ENCODE measurements around the gene CHST4.

DNA sequence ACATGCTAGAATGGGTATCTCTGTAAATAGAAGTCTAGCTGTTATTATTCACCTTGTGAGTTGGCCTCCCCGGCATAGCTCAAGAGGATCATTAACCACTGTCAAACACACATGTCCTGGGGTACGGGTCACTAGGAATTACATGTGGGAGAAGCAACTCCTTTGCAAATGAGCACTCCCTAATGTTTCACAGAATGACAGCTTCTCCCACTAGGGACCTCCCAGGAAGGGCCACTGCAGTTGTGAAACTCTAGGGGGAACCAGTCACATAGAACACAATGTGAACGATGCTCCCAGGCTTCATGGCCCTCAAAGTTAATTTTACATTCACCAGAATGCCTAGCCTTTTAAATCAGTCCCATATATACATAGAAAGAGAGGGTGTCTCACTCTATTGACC is 24.7 kb upstream of the CHST4 start:
- no peak for TF ChIP-seq CEBPB (IDR thresholded peaks at IDR 0.05; ENCODE audit: low read depth, low read length)
- TF ChIP-seq, protein P1, sequence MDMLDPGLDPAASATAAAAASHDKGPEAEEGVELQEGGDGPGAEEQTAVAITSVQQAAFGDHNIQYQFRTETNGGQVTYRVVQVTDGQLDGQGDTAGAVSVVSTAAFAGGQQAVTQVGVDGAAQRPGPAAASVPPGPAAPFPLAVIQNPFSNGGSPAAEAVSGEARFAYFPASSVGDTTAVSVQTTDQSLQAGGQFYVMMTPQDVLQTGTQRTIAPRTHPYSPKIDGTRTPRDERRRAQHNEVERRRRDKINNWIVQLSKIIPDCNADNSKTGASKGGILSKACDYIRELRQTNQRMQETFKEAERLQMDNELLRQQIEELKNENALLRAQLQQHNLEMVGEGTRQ (IDR thresholded peaks at IDR 0.05; ENCODE audit: low read depth, low read length): no peak
- TF ChIP-seq, protein P2, sequence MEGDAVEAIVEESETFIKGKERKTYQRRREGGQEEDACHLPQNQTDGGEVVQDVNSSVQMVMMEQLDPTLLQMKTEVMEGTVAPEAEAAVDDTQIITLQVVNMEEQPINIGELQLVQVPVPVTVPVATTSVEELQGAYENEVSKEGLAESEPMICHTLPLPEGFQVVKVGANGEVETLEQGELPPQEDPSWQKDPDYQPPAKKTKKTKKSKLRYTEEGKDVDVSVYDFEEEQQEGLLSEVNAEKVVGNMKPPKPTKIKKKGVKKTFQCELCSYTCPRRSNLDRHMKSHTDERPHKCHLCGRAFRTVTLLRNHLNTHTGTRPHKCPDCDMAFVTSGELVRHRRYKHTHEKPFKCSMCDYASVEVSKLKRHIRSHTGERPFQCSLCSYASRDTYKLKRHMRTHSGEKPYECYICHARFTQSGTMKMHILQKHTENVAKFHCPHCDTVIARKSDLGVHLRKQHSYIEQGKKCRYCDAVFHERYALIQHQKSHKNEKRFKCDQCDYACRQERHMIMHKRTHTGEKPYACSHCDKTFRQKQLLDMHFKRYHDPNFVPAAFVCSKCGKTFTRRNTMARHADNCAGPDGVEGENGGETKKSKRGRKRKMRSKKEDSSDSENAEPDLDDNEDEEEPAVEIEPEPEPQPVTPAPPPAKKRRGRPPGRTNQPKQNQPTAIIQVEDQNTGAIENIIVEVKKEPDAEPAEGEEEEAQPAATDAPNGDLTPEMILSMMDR (conservative IDR thresholded peaks at IDR 0.05; ENCODE audit: low read depth, low read length): no peak

Data from IMR-90 (cell line).